Measurements from ENCODE around the gene BRSK2. TPM values are rescaled to one million over a fixed set of nuclear protein-coding genes. Genes with fewer than 3 reads are reported as not detected.

The BRSK2 gene
- total and polyA plus RNA-seq, 2 donors from 2014 or later = 0.43 to 1.2 TPM

DNA sequence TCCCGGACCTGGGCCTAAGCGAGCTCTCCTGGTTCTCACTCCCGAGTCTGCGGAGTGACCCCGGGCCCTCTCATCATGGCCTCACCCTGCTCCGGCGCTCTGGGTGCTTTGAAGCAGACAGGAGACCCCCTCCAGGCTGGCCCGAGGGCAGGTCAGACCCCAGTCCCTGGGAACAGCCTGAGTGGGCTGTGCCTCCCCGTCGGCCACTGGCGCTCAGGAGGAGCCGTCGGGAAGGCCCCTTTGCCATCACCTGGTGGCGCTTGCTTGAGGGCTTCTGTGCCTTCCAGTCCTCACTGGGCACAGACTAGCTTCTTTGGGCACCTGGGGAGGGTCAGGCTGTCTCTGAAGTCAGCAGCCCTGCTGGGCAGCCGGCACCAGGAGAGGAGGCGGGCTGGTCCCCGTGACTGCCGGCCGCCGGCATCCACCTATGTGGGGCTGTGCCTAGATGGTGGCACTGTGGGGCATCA is 6.7 kb downstream of the BRSK2 start:
- Histone ChIP-seq H3K4me1 (ENCODE audit: control insufficient read depth in 2 of 3, insufficient read depth in 2 of 3, low read depth in 1 of 3, low read length in 3 of 3) (no peaks in the 10 kb centered on the region), H3K27ac (ENCODE audit: low read depth in 2 of 2, low read length in 2 of 2) (no peak overlapping the region), H3K9ac (ENCODE audit: low read length in 3 of 3) (no peak overlapping the region), H3K4me3 (ENCODE audit: low read length in 3 of 3) (no peak overlapping the region), H3K36me3 (ENCODE audit: control insufficient read depth in 2 of 3, insufficient read depth in 3 of 3, low read length in 3 of 3) (no peaks in the 10 kb centered on the region), H3K9me3 (ENCODE audit: control insufficient read depth in 2 of 3, insufficient read depth in 1 of 3, low read length in 3 of 3) (no peaks in the 10 kb centered on the region), H3K27me3 (ENCODE audit: control insufficient read depth, insufficient read depth, low read length) (no peaks in the 10 kb centered on the region)
- DNase-seq = peak in 1 of 5 donors; percentile 78
- no peak for TF ChIP-seq CTCF (IDR thresholded peaks at IDR 0.05; ENCODE audit: borderline replicate concordance, extremely low read depth, insufficient read depth)
- intact Hi-C loops (cut with DNase I) = no loop called here
- FAIRE-seq = no peak

DNA sequence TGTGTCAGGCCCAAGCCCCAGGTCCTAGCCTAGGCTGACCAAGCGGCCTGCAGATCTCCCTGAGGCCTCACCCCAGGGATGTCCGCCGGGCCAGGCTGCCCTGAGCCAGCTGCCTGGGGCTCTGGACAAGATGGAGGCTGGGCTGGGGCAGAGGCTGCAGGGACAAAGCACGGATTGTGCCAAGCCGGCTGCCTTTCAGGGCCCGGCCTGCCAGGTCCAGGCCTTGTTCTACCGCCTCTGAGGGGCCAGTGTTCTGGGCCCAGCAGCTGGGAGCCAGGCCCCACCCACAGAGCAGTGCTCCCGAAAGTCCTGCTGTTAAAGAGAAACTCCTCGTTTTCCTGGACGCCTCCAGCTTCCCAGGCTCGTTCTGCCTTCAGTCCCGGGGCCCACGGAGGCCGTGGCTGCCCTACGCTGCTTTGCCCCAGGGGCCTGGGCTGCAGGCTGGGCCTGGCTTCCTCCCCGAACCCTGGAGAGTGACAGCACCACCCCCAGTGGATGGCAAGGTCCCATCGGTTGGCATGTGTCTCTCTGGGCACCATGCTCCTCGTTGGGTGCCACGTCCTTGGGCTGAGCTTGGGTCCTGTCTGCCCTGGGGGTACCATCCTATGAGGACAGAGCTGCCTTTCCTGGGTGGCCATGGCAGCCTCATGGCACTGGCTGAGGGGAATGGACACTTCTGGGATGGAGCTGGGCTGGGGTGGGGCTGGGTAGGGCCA is 7.6 kb downstream of the BRSK2 start:
- TF ChIP-seq CTCF (IDR thresholded peaks at IDR 0.05; ENCODE audit: borderline replicate concordance, extremely low read depth, insufficient read depth) = no peak
- H3K9me3 ChIP-seq (ENCODE audit: control insufficient read depth in 2 of 3, insufficient read depth in 1 of 3, low read length in 3 of 3) = no peaks in the 10 kb centered on the region
- H3K27me3 ChIP-seq (ENCODE audit: control insufficient read depth, insufficient read depth, low read length) = no peaks in the 10 kb centered on the region
- no peaks in the 10 kb centered on the region for H3K36me3 ChIP-seq (ENCODE audit: control insufficient read depth in 2 of 3, insufficient read depth in 3 of 3, low read length in 3 of 3)
- intact Hi-C loops (cut with DNase I) = no loop called here
- H3K9ac ChIP-seq (ENCODE audit: low read length in 3 of 3) = no peak overlapping the region
- FAIRE-seq (no peak), DNase-seq (no peak)
- no peaks in the 10 kb centered on the region for H3K4me1 ChIP-seq (ENCODE audit: control insufficient read depth in 2 of 3, insufficient read depth in 2 of 3, low read depth in 1 of 3, low read length in 3 of 3)
- H3K27ac ChIP-seq (ENCODE audit: low read depth in 2 of 2, low read length in 2 of 2) = no peak overlapping the region
- no peak overlapping the region for H3K4me3 ChIP-seq (ENCODE audit: low read length in 3 of 3)

- Histone ChIP-seq H3K27ac (ENCODE audit: low read depth in 2 of 2, low read length in 2 of 2) (no peak overlapping the region), H3K36me3 (ENCODE audit: control insufficient read depth in 2 of 3, insufficient read depth in 3 of 3, low read length in 3 of 3) (no peaks in the 10 kb centered on the region), H3K9me3 (ENCODE audit: control insufficient read depth in 2 of 3, insufficient read depth in 1 of 3, low read length in 3 of 3) (no peaks in the 10 kb centered on the region), H3K27me3 (ENCODE audit: control insufficient read depth, insufficient read depth, low read length) (no peaks in the 10 kb centered on the region), H3K4me3 (ENCODE audit: low read length in 3 of 3) (no peak overlapping the region), H3K4me1 (ENCODE audit: control insufficient read depth in 2 of 3, insufficient read depth in 2 of 3, low read depth in 1 of 3, low read length in 3 of 3) (no peaks in the 10 kb centered on the region), H3K9ac (ENCODE audit: low read length in 3 of 3) (no peak overlapping the region)
- intact Hi-C loops (cut with DNase I) = no loop called here
- peak in 1 of 5 donors; percentile 37 for DNase-seq
- FAIRE-seq = no peak
- TF ChIP-seq CTCF (IDR thresholded peaks at IDR 0.05; ENCODE audit: borderline replicate concordance, extremely low read depth, insufficient read depth) = no peak
Observed at GRCh38 chr11:1397862-1398527, 8.3 kb downstream of the BRSK2 start.
